Kidney epithelial cell (primary cell): Measurements from ENCODE around the gene NCF2. TPM values are rescaled to one million over a fixed set of nuclear protein-coding genes. Genes with fewer than 3 reads are reported as not detected.
"Not testable (repeated sequence)": the region's sequence is repeated elsewhere in the genome, so short reads cannot be mapped to it uniquely, and the experiment has no call there.

Experiments
- DNase-seq: peaks from one replicate; pipeline ENCODE4 v3.0.0-alpha.2; 2010; ENCODE audit warnings: low read depth
- H3K27me3 ChIP-seq: 2 replicates; pipeline ENCODE4 v1.6.0; 2011; ENCODE audit warnings: low read length; ENCODE audit not compliant: control insufficient read depth, insufficient read depth
- H3K36me3 ChIP-seq: 2 replicates; pipeline ENCODE4 v1.5.1; 2011; ENCODE audit warnings: low read length; ENCODE audit not compliant: control insufficient read depth, insufficient read depth
- H3K4me3 ChIP-seq: 2 replicates; pipeline ENCODE4 v1.5.1; 2011; ENCODE audit warnings: low read depth, mild to moderate bottlenecking, control low read depth, low read length
- CTCF ChIP-seq: IDR thresholded peaks from 2 replicates; pipeline ENCODE4 v1.5.1; 2011; ENCODE audit warnings: mild to moderate bottlenecking, moderate library complexity, low read length, control low read depth, inconsistent platforms; ENCODE audit not compliant: insufficient read depth, poor library complexity, severe bottlenecking
- total RNA-seq: library from RNA; depleted of rRNA; stranded (reverse); fragments of >200 nt; gene quantifications from 2 replicates; pipeline ENCODE4 v1.2.3, GENCODE V29; 2015

Gene NCF2
- total RNA-seq, 1 donor from 2014 or later, result 62.5 TPM

GRCh38 chr1:183619781-183620180, 29.5 kb upstream of the NCF2 start:
- Histone ChIP-seq H3K27me3 (no peaks in the 10 kb centered on the region), H3K36me3 (no peaks in the 10 kb centered on the region), H3K4me3 (no peak overlapping the region)
- TF ChIP-seq CTCF, result no peak
- DNase-seq, result no peak

DNA sequence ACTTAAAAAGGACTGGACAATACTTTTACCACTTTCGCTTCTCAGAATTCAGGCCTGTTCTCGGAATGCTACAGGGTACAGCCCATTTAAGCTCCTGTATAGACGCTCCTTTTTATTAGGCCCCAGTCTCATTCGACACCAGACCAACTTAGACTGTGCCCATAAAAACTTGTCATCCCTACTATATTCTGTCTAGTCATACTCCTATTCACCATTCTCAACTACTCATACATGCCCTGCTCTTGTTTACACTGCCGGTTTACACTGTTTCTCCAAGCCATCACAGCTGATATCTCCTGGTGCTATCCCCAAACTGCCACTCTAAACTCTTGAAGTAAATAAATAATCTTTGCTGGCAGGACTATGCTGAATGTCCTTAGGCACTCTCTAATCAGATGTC, 27.9 kb upstream of the NCF2 start:
- not testable (repeated sequence) for H3K27me3 ChIP-seq, DNase-seq, H3K4me3 ChIP-seq, H3K36me3 ChIP-seq

DNA sequence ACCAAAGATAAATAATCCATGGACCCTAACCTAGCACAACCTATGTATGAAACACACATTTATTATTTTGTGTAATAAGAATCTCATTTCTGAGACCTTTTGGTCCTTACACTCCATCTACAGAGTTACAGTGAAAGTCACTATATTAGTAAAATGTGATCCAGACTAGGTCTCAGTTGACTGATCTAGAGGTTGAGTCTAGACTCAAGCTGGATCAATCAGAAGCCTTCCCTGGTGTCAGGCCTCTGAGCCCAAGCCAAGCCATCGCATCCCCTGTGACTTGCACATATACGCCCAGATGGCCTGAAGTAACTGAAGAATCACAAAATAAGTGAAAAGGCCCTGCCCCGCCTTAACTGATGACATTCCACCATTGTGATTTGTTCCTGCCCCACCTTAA, 22.7 kb upstream of the NCF2 start:
- H3K4me3 ChIP-seq, H3K36me3 ChIP-seq, H3K27me3 ChIP-seq, DNase-seq: not testable (repeated sequence)

GRCh38 chr1:183612407-183612806, 22.1 kb upstream of the NCF2 start:
- no peak for DNase-seq
- no peaks in the 10 kb centered on the region for H3K36me3 ChIP-seq
- TF ChIP-seq CTCF, result no peak
- H3K27me3 ChIP-seq, result no peaks in the 10 kb centered on the region
- H3K4me3 ChIP-seq, result no peak overlapping the region

- TF ChIP-seq CTCF, result no peak
- Histone ChIP-seq H3K4me3 (no peak overlapping the region), H3K27me3 (no peaks in the 10 kb centered on the region), H3K36me3 (no peaks in the 10 kb centered on the region)
- no peak for DNase-seq
Observed at GRCh38 chr1:183611021-183611420, 20.8 kb upstream of the NCF2 start.

DNA sequence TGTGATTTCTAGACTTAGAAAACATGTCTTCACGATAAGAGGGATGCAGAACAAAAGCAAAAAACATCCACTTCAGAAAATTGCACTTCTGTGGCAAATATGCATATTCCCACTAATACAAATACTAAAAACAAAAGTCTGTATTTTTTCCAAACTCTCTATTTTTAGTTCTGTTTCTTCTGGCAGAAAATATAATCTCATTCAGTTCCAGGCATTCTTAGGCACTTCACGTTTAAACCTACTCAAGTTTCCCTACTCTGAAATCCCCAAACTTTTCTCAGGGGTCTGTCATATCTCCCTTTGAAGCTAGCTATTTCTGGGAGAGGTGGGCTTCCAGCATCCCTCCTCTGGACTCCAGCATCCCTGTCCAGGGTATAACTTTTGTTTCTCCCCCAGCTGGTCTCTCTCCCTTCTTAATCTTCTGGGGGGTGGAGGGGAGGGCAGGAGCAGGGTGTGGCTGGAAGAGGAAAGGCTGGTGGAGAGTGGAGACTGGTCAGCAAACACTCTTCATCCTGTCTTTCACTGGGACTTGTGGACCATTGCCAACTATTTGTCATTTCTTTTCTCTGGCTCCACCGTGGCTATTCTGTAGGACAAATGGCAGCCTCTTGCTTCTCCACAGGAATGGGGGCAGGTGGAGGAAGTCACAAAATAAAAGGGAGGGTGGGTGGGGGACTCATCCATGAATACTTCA, 19.6 kb upstream of the NCF2 start:
- no peak for DNase-seq
- no peak for TF ChIP-seq CTCF
- Histone ChIP-seq H3K36me3 (no peaks in the 10 kb centered on the region), H3K27me3 (no peaks in the 10 kb centered on the region), H3K4me3 (no peak overlapping the region)

GRCh38 chr1:183609313-183609712, 19.1 kb upstream of the NCF2 start:
- Histone ChIP-seq H3K4me3 (no peak overlapping the region), H3K36me3 (no peaks in the 10 kb centered on the region), H3K27me3 (no peaks in the 10 kb centered on the region)
- no peak for DNase-seq
- TF ChIP-seq CTCF, result peak; percentile 12
